Measurements from ENCODE around the gene MYO1B.

MYO1B gene

DNA sequence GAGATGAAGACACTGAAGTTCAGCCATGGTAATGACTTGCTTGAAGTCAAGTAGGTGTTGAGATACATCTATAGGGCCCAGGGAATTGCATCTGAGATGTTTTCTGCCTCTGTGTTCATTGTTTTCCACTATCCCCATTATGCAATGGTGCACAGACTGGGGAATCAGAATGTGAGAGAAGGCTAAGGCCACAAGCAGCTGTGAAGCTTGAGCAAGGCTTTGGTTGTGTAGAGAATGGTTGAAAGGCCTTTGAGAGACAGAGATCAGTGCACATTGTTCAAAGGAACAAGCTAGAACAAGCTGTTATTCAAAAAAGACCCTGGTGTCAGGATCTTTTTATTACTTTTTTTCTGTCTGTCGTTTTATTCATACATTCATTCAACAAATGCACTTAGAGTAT is 82.3 kb downstream of the MYO1B start:
- DNase-seq: no peak

DNA sequence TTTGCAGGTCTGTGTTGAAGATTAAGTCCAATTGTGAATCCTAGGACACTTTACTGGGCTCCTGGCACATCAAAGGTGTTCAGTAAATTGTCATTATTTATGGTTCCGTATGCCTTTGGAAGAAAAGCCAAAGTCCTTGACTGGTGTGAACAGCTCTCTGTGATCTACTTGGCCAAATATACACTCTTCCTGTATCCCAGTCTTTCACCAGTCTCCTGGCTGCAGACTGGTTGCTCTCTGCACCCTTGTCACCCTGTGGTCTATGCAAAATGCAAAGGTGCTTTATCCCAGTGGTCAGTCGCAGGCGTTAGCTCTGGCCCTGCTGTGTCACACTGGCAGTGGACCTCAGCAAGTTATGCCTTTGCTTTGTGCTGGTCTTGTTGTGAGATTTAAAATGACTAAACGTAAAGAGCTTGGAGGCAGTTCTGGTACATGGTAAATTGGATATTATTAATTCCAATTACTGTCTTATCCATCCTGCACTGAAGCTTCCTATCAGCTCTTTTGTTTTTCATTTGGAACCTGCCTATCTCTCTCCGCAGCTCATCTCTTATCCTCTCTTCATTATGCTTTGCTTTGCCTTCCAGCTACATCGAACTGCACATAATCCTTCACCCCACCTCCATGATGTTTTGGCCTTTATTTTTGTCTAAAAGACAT is 83.1 kb downstream of the MYO1B start:
- DNase-seq: no peak

- no peak for DNase-seq
Observed at GRCh38 chr2:191329841-191330240, 84.6 kb downstream of the MYO1B start.

- no peak for DNase-seq
Observed at GRCh38 chr2:191333911-191334357, 88.7 kb downstream of the MYO1B start.

DNA sequence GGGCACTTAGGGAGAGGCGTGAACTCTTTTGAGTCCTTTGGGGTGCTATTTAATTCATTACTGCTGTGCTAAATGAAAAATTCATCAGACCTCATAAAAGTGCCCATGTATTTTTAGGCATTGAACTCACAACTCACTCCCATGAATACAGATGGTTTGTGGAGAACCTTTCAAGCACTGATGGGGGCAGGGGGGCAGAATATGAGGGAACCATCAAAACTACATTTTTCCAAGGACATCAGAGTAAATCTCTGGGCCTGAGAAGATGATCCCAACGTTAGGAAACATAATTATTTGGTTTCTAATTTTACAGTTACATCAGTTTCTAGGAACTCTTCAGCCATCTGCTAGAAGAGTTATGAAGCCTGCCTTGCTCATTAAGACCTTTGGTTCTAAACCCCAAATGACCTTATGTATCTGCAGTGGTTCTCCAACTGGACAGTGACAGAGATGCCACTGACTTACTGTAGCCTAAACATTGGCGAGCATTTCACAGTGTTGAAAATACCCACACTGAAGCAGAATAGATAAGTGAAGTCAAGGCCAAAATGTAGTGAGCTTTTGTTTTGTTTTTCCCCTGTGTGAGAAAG is 90.8 kb downstream of the MYO1B start:
- no peak for DNase-seq

- no peak for DNase-seq
Observed at GRCh38 chr2:191341436-191341835, 96.2 kb downstream of the MYO1B start.

GRCh38 chr2:191343796-191344338 is 98.7 kb downstream of the MYO1B start:
- no peak for DNase-seq

DNA sequence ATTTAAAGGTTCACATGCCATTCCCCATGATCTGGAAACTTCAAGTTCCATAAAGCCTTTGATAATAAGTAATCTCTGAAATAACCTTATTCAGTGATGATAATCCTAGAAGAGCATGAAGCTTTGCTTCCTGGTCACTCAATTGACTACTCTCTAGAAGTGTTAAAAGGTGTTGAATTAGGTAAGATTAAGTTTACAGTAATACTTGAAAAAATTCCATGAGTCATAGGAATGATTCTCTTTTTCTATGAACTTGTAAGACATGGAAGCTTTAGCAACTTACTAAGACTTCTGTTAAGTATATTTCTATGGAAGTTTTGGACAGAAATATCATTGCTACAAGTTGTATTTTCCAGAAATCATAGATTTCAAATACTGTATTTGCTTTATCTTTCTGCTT is 100.6 kb downstream of the MYO1B start:
- DNase-seq: no peak

DNA sequence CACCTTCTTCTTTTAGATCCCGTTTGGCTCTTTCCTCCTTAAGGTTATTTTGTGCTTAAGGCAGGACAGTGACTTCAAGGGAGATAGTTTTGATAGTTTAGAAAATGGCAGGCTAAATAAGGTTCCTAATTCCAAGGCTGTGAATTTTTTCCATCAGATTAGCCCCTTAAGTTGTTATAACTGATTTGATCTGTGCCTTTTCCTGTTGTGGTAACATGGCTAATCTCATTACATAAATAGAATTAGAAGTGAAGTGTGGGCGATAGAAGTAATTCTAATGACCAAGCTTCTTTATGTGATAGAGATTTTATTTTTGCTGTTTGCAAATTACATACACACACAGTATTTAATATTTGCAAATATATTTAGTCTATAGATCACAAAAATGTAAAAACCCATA is 102.0 kb downstream of the MYO1B start:
- DNase-seq: no peak

- no peak for DNase-seq
Observed at GRCh38 chr2:191347881-191348280, 102.7 kb downstream of the MYO1B start.

GRCh38 chr2:191349990-191350389 is 104.8 kb downstream of the MYO1B start:
- no peak for DNase-seq

GRCh38 chr2:191350826-191351225 is 105.6 kb downstream of the MYO1B start:
- DNase-seq: no peak

- no peak for DNase-seq
Observed at GRCh38 chr2:191351298-191351697, 106.1 kb downstream of the MYO1B start.

DNA sequence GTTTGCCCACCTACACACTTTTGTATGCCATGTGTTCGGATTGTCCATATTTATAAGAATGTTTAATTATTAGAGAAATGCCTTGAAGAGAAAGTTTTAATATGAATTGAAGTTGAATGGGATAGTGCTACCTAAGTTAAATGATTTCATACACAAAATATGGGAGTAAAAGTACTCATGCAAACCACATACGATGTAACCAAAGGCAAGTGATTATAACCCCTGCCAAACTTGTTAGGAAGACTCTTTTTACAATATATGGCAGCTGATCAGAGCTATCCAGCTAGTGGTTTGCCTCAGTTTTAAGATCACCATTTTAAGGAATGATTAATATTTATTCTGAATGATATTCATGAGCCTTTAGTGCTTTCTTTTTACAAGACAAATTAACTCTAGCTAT is 106.7 kb downstream of the MYO1B start:
- DNase-seq: no peak

DNA sequence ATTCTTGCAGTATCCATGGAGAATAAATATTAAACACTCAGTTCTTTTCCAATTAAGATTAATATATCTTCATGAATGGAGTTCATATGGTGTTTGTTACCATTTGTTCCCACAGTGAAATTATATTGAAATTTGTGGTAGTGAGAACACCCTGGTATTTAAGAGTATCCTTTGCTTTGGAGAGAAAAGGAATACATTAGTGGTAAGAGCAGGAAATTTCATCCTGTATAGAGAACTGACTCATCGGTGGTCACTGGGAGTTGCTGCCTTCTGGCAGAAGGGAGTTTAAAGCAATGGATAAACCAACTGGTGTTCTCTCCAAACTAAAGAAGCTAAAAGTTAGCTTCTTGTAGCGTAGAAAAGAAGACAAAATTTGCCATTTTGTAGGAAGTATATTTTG is 107.3 kb downstream of the MYO1B start:
- DNase-seq: no peak

DNA sequence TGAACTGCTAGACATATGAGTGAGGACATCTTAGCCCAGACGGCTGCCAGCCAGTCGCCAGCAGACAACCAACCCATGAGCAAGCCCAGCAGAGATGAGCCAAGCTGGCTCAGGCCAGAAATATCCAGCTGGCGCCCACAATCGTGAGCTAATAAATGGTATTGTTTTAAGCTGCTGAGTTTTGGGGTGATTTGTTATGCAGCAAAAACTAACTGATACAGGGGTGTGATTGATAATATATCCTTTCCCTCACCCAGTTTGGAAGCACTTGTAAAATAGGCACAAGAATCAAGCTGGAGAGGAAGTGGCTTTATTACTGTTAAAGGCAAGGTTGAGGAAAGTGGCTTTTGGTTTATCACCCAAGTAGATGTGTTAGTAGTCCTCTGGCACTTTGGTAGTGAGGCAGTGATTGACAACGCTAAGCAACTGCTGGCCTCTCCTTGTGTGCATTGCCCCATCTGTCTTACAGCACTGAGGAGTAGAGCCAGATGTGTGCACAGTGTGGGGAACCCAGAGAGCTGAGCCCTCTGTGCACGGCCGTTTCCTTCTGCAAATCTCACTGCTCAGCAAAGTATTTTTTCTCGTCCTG is 110.1 kb downstream of the MYO1B start:
- no peak for DNase-seq

DNA sequence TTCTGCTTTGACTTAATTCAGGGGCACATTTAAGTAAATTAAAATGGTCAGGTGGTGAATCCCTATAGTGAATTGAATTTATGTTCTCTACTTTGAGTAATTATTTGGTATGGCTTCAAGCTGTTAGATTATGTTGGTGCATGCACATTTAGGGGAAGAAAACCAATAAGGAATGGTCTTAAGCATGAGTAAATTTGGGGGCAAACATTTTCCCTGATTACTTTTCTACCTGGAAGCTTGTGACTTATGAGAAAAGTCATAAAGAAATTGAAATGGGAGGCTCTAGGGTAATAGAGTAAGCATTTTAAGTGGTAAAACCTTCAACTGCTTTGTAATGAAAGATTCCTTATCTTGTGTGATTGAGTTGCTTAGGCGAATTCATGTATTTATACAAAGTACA is 112.5 kb downstream of the MYO1B start:
- no peak for DNase-seq

DNA sequence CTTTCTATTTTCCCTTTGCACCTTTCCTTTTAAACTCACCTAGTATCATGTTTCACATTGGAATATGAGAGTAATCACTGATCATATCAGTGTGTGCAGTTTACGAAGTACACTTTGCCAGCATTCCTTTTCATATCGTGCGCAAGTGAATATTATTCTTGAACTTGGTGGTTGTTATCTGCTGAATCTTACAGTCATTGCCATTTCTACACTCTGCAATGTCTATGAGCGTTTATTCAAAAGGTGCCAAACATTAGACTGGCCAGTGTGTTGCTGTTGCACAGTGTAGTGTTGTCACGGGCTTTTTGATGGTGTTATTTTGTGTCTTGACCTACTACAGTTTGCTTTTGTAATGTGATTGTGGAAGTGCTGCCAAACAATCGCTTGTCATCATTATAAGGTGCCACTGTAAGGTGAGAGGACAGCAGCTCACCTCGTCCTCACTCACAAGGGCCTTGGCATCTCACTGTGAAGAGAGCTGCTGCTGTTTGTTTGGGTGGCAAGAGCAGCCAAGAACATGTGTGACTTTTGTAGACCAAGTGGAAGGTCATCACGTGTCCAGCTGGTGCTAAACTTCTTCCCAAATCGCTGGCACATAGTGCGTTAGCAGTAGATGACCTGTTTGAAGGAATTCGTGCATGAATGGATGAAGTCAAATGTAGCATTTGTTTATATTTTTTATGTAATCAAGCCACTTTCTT is 113.3 kb downstream of the MYO1B start:
- no peak for DNase-seq

- DNase-seq: no peak
Observed at GRCh38 chr2:191359133-191359532, 113.9 kb downstream of the MYO1B start.

DNA sequence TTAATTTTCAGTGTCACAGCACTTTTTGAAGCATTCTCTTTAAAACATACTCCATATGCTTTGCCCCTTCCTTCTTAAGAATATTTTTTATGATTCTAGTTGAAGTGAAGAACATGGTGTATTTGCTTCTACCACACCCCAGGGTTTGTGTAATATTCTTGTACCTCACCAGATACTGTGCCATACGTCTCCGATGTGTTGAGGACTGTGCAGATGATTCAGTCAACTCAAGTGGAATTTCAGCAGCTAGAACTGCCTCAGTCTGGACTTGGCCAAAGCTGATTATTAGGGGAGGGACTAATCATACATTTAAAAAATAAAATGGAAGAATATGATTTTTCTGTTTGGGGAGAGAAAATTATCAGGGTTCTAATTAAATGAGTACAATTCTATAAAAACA is 115.7 kb downstream of the MYO1B start:
- DNase-seq: no peak

DNA sequence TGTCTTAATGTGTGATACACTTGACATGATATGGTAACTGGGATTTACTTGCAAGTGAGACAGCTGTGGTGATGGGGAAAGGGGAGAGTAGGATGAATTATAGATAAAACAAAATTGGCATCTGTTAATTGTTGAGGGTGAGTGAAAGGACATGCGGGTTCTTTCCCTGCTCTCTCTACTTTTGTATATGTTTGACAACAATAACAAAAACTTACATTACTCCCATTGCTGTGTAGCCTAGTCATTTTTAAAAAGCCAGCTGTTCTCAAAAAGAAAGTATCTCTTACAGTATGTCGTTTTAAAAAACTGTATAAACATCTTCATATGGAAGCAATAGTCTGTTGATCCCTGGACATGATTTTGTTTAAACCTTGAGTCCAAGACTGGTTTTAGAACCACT is 117.6 kb downstream of the MYO1B start:
- DNase-seq: no peak

DNA sequence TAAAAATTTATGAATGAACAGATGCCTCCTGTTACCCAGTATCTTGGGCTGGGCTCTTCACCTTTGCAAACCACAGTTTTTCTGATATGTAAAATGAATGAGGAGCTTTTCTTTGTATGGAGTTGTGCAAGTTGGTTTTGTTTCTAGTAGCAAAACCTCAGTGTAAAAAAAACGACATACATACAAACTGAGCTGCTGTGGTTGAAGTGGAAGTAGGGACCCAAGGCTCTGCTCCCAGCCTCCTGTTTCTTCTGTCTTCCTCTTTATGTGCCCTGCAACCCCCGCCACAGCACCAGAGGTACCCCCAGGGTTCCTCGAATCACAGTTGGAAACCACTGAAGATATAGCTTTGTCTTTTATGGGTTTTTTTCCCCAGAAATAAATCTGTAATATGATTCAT is 118.1 kb downstream of the MYO1B start:
- no peak for DNase-seq

DNA sequence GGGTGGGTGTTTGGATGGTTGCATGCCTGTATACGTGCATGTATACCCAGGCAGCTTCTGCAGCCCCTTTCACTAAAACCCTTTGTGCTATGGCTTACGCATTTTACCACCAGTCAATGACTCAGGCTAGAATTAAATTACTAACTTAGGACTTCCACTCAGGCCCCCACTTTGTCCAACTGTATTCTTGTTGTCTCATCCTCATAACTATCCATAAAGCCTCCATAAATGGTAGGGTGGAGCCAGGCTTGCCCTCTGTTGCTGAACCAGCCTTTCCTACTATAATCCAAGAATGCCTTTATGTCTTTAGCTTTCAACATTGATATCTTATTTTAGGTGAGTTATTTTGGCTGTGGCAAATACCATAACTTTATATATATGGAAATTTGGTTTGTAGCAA is 119.9 kb downstream of the MYO1B start:
- no peak for DNase-seq

DNA sequence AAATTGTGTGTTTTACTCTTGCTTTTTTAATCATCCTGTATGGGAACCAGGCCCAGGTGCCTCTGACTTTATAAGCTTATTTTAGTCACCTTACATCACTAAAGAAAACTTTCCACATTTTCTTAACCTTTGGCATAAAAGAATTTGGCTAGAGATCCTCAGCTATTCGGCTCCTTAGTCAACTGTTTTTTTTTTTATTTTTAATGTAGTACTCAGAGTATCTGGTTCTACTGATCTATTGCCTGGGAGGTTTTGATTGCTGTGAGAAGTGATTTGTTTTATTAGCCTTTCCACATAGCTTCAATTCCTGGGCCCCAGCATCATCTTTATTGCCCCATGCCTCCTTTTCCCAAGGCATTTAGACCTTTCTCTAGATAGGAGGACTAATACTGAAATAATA is 121.0 kb downstream of the MYO1B start:
- DNase-seq: no peak
